Measurements from ENCODE around the gene KLHL25.

KLHL25 gene

DNA sequence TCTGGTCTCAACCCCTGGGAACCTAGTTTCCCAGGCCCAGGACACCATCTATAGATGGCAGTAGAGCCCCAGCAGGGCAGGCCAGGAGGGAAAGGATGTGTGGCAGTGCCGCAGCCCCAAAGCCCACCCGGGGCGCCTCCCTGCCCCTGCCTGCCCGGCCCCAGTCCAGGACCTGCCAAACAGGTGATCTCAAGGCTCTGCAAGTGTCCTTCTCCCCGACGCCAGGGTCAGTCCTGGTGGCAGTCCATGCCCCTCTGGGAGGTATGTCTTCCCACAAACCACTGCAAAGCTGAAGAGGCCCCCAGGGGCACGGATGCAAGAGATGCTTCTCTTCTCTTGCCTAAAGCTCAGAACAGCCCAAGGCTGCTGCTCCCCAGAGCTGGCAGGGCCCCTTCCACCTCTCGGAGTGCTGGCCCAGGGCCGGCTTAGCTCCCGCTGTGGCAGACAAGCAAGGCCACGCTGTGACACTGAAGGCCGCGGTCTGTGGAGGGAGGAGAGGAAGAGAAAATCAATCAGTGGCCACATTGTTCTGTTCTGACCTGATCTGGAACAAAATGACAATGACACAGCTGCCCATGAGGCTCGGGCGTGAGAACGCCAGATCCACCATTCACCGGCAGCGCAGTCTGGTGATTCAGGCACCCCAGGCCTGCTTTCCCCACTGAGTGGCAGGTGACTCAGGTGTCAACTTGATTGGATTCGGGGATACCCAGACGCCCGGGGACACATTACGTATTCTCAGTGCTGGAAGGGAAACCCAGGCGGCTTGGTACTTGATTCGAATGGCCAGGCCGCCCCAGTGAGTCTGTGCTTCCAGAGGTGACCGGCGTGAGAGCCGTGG is 34.0 kb downstream of the KLHL25 start:
- no peak for DNase-seq (ENCODE audit: low read depth, low spot score)

DNA sequence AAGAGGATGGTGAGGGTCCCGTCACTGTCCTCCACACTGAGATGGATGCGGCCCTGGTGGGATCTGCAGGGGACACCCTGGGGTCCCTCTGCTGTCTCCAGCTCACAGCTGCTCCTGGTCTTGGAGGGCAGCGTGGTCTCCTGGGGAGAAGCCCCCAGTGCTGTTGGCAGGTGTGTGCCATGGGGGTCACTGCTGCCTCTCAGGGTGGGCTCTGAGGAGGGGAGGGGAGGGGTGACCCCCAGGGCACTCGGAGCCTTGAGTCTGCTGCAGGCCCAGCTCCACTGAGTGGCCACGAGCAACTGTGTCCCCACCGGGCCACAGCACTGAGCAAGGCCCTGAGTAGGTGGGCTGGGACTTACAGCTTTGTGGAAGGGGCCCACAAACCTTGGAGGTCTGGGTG is 34.7 kb downstream of the KLHL25 start:
- DNase-seq (ENCODE audit: low read depth, low spot score) = no peak

DNA sequence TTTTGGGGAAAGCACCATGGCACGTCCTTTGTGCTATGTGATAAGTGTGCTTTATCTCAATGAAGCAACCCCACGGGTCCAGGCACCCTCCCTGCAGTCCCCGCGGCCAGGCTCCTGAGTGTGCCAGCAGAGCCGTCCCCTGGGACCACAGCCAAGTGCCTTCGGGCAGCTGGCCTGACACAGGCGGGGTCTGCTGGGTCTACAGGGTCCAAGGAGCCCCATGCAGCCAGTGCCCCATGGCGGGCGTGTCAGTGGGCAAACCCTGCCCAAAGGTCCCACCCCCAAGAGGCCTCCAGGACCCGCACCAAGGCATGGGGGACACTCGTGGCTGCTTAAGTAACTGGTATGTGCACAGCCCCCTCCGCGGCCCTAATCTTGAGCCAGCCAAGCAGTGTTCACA is 35.3 kb downstream of the KLHL25 start:
- no peak for DNase-seq (ENCODE audit: low read depth, low spot score)

DNA sequence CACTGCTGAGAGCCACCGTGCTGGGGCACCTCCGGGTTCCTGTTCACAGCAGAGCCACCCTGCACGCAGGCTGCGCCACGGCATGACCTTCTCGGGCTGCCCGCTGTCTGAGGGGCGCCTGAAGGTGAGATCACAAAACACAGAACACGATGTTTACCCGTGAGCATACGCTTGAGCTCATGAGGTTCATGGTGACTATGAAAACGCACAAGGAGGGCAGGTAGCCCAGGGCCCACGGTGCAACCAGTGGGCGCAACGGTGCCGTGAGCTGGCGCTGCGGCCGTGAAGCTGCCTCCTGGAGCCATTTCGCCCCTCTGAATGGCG is 36.1 kb downstream of the KLHL25 start:
- DNase-seq (ENCODE audit: low read depth, low spot score) = no peak

DNA sequence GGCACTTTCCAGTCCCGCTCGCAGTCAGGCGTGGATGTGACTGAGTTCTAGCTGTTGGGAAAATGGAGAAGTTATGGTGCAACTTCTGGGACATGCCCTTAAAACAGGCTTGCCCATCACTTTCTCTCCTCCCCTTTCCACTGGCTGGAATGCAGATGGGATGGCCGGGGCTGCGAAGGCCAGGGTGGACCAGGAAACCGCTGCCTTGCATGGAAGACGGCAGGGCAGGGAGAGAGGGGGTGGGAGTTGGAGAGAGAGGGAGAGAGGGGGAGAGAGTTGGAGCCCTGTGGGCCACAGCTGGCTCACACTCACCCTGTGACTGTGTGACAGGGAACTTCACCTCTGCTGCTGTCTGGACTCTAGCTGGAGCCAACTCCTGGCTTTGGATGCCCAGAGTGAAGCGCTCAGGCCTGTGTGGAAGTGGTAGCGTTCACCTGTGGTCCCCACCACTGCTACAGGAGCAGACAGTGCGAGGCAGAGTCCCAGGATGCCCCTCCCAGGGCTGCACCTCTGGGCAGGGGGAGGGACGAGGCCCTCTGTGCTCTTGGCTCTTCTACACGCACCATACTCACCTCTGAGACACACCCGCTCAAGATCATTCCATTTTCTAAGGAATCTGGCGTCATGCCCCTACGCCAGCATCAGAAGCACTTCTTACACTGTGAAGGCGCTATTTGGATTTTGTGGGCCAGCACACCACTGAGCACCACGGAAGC is 36.6 kb downstream of the KLHL25 start:
- no peak for DNase-seq (ENCODE audit: low read depth, low spot score)

DNA sequence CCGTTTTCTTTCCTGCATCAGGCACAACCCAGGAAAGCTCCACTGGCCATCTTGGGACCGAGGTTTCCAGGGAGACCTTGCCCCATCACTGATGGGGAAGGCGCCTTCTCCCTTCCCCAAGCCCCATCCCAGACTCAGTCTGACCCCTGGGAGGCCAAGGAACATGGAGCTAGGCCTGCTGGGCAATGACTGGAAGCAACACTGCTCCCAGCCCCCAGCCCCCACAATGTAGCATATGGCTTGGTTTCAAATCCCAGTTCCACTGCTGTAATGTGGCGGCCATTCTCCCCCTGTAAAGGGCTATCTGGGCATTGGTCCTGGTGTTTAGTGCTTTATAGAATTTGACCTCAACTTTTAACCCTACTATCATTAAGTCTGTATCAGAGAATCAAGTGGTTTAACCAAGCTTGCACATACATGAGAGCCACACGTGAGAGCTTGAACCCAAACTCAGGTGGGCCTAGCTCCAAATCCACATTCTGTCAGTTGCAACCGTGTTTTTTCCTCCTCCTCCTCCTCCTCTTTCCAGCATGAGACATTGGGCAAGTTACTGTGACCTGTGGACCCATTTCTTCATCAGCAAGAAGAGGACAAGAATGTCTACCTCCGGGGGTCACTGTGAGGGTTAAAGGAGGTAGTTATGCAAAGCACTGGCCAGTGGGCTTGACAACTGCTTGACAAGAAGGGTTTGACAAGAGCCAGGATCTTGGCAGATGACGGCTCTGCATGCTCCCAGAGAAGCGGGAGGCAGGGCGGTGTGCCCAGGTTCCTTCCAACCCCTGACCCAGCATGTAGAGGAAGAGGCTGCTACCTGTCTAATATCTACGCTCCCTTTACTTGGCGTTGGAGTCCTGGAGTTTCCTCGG is 37.4 kb downstream of the KLHL25 start:
- DNase-seq (ENCODE audit: low read depth, low spot score) = no peak

DNA sequence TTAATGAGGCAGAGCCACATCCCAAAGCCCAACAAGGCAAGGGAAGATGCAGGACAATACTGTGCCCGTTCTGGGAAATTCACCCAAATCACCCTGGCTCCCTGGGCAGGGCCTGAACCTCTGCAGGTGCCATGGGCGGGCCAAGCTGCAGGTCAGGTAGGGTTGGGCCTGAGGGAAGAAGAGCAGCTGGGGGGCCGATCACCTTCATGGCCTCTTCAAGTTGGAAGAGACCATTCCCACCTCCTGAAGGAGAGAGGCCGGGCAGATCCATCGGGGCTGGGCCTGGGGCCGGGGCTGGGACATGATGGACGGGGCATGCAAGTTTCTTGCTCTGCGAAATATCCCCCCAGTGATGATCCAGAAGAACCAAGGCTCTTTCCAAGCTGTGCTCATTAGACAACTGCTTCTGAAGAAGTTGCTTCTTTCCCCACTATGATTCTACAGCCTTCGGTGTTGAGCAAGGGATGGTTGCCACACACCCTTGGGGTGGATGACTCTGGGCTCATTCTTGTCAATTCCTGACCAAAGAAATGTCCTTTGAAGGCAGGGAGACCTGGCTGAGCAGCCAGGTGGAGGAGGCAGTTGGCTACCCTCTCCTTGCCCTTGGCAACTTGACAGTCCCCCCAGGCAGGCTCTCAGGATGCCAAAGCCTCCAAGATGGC is 38.2 kb downstream of the KLHL25 start:
- DNase-seq (ENCODE audit: low read depth, low spot score) = no peak

DNA sequence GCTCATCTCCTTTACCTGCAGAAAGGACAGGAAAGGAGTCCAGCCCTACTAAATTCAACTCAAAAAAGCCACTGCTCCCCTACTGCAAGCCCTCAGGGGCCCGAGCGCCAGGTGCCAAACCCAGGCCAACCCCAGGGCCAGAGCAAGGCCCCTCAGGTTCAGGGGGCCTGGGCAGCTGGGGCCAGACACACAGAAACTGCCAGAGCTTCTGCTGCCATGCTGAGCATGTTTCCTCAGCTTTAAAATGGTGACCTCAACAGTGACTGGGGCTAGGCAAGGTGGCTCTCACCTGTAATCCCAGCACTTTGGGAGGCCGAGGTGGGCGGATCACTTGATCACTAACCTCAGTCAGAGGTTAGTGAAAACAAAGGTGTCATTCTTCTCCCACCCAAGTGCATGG is 38.8 kb downstream of the KLHL25 start:
- no peak for DNase-seq (ENCODE audit: low read depth, low spot score)

DNA sequence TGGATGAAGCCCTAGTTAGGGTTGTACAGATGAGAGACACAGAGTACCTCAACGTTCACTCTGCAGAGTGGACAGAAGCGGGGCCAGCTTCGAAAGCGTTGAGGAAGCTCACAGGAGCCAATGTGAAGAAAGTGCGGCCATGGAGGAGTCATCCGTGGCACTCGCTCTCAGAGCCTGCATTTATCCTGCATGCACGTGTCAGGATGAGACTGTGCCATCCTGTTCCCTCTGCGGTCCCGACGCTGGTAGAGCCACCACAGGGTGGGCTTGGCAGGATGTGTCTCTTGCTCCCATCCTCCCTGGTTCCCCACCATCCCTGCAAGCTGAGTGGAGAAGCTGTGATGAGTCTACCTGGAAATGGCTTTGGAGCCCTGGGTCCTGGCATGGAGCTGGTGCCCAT is 39.3 kb downstream of the KLHL25 start:
- no peak for DNase-seq (ENCODE audit: low read depth, low spot score)

DNA sequence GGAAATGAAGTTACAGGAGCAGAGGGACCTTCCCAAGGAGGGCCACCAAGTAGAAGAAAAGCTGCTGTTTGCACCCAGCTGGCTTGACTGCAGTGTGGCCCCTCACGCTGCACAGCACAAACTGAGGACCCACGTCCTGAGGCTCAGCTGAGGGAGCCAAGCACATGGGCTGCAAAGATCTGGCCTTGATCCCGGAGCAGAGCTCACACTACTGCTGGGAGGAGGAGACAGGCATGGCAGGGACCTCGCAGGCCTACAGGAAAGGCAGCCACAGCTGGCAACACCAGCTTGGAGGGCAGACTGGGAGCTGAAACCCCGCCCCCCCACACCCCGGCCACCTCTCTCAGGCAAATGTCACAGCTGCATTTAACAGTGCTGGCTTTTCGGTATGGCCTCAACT is 39.7 kb downstream of the KLHL25 start:
- no peak for DNase-seq (ENCODE audit: low read depth, low spot score)

DNA sequence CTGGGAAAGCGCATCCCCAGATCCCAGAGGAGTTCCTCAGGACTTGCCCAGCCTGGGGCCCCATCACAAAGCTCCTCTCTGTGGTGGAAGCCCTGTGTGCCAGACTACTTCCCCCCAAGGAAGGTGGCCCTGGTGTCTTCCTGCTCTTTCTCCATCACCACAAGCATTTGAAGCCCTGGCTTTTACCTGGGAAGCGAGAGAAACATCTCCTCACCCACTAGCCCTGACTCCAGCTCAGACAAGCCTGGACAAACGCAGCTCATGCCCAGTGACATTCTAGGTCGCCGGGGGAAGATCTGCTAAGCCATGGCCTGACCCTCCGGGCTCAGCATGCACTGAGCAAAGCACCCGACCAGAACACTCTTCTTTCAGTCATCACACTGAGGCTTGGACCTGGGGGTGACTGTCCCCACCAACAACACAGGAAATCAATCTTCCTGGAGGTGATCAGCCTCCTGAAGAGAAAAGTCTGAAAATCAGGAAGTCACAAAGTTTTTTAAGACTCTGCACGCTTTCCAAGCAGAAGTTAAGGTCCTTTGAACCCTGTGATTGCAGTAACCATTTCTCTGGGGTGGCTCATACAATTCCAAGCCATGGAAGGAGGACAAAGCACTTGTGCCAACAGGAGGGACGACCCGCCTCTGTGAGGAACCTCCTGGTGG is 40.8 kb downstream of the KLHL25 start:
- no peak for DNase-seq (ENCODE audit: low read depth, low spot score)

DNA sequence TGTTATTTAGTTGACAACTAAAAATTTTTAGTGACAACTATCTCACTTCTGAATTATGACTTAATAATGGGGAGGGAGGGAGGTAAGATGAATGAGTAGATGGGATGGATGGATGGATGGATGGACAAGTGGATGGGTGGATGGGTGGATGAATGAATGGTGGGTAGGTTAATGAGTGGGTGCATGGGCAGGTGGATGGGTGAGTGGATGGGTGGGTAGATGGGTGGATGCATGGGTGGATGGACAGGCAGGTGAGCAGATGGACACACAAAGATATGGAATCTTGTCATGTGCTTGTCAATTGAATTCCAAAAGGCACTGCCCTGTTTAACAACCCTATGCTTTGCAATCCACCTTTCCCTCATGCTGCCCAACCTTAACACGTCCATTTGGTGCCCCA is 41.5 kb downstream of the KLHL25 start:
- DNase-seq (ENCODE audit: low read depth, low spot score) = no peak

DNA sequence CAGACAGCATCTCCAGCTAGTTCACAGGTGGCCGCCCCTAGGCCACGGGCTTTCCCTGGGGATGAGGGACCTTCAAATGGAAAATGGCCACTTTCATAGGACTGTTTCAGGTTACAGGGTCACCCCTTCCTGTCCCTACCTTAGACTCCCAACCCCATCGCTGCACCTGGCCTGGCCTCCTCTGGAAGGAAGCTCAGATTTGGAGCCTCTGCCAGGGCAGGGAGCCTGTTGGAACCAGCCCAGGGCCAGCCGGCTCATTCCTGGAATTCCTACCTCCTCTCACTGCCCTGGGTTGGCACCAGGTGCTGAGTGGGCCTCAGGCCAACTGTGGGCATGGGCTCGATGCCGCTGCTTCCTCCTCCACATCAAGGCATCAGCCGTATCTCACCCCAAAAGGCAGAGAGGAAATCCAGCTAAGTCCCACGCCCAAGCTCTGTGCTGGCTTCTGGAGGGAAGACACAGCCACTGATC is 42.2 kb downstream of the KLHL25 start:
- DNase-seq (ENCODE audit: low read depth, low spot score) = no peak

DNA sequence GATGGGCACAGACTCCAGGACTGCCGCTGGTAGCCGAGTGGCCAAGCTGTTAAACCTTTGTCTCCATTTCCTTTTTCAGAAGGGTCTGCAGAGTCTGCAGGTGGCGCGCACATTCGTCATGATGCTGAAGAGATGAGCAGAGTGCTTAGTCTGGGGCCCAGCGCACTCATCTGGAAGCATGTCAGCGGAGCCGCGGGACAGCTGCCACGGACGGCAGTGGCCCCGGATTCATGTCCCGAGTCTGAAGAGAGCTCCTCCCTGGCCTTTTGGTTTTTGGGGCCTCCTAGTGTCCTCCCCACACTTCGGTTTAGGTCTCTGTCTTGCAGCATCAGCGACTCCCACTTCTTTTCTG is 42.6 kb downstream of the KLHL25 start:
- no peak for DNase-seq (ENCODE audit: low read depth, low spot score)

DNA sequence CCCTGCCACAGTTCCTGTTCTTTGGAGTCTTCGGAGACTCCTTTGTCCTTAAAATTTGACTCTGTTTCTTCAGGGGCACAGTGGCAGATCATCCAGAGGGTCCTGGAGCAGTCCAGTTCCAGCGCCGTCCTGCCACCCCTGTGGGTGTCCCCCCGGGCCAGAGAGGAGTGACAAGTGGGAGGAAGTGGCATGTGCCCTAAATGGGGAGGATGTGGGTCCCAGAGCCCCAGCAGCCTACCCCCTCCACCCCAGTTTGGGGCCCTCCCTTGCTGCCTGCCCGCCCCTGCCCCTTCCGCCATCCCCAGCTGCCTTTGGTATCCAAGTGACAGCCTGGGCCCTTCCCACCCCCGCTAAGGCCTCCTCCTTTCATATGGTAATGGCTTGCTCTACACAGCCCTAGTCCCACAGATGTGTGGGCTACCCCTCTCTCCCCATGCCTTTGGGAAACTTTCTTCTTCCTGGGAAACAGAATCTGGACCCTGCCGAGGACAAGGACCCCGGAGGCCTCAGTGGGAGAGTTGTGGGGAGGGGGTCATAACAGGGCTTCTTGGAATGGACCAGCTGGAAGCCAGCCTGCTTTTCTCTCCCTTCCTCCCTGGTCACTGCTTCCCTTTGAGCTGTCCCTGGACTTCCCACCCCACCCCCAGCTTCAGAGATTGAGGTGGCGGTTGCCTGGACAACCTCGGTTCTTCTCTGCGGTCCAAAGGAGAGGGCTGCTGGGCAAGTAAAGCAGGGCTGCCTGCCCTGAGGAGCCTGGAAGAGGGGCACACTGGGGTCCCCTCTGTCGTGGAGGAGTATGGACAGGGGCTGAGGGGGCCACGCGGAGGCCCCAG is 43.2 kb downstream of the KLHL25 start:
- no peak for DNase-seq (ENCODE audit: low read depth, low spot score)

DNA sequence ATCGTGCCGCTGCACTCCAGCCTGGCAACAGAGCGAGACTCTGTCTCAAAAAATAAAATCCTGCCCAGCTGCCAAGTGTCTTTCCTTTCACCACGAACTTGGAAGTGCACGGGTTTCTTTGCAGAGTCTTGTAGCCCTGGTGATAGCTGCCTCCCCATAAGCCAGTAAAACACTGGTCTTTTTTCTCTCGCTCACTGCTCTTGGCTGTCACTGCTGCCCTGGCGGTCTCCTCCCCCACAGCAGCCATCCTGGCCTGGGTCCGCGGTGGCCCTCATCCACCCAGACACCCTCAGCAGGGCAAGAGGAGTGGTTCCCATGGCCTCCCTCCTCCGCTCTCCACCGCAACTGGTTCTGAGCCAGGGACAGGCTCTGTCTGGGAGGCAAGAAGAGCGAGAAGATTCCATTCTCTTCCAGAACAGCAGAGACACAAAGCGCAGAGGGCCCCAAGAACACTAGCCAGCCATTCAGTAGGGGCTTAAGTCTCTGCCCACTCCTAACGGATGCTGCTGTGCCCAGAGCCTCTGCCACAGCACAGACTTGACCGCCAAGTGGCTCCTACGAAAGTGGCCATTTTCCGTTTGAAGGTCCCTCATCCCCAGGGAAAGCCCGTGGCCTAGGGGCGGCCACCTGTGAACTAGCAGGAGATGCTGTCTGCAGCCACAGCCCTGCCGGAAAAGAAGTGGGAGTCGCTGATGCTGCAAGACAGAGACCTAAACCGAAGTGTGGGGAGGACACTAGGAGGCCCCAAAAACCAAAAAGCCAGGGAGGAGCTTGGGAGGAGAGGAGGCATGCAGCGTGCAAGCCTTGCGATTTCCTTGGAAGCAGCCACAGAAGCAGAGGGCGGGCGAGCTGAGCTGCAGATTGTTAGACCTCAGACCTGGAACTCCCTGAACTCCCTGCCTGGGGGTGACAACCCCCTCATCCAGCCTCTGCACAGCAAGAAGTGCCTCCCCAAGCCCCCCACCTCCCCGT is 44.1 kb downstream of the KLHL25 start:
- no peak for DNase-seq (ENCODE audit: low read depth, low spot score)

DNA sequence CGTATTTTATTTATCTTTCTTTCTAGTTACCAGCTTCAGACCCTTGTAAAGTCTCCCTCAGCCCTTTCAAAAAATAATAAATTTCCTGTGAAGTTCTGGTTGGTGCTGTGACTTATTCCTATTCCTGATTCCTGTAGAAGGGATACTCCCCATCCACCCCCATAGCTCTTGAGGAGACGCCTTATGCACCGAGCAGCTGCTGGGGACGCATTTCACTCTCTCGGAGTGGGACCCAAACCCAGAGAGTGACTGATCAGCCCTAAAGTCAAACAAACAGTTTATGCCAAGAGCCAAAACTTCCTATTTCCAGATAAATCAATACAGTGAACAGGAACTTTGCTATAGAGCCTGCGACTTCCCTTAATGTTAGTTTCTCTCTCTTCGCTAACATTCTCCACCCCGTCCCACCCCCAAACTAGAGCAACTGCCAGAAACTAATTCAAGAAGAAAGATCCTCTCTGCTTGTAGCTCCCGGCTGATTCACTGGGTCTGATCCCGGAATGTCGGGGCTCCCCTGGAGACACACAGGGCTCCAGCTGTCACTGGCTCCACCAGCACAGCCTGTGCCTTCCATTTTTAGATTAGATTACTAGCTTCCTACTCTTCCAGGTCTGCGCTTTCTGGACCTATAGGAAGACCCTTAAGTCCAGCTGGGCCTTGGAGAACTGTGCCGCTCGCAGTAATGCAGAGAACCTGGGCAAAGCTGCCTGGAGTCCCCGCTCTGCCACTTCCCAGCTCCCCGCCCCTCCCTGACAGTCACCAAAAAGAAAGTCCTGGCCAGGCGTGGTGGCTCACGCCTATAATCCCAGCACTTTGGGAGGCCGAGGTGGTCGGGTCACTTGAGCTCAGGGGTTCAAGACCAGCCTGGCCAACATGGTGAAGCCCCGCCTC is 45.2 kb downstream of the KLHL25 start:
- no peak for DNase-seq (ENCODE audit: low read depth, low spot score)

DNA sequence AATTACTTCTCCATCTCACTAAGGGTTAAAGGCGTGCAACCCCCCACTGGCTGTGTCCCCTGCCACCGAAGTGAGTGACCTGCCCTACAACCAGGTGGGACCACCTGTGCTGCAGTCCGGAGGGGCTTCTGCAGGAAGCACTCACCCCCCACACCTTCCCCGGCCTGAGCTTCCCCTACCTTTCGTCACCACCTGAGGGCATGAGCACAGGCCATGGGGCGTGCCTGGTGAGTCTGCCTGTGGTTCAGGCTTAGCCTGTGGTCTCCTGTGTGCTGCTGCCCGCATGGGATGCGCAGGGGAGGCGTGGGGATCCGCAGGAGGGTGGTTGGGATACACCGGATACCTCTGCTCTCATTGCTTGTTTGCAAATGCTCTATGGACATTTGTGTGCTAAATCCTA is 46.0 kb downstream of the KLHL25 start:
- no peak for DNase-seq (ENCODE audit: low read depth, low spot score)

All from activated CD4-positive, CD25-positive, alpha-beta regulatory T cell treated with anti-CD3 and anti-CD28 coated beads, Interleukin-2, amount 50 U/mL, for 16 hours (primary cell).